ENCODE measurements around the gene FKBP6. TPM values are rescaled to one million over a fixed set of nuclear protein-coding genes. Genes with fewer than 3 reads are reported as not detected.

FKBP6 gene
- polyA plus RNA-seq, 1 donor from 2014 or later, result not detected

DNA sequence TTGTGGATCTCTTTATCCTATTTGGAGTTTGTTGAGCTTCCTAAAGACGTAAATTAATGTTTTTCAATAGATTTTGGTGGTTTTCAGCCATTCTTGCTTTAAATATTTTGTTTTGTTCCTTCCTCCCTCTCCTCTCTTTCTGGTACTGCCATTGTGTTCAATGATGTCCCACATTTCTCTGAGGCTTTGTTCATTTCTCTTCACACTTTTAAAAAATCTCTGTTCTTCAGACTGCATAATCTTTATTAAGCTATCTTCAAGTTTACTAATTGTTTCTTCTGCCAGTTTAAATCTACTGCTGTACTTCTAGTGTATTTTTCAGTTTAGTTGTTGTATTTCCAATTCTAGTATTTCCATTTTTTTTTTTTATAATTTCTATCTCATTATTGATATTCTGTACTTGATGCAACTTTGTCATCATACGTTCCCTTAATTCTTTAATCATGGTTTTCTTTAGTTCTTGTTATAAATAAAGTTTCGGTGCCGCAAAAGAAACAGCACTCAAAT is 60.0 kb downstream of the FKBP6 start:
- no peak overlapping the region for H3K27ac ChIP-seq (ENCODE audit: low read length)
- H3K9me2 ChIP-seq (ENCODE audit: insufficient read depth, low read length), result no peaks in the 10 kb centered on the region
- H3F3A ChIP-seq (ENCODE audit: insufficient read depth, low read length, poor library complexity, severe bottlenecking), result no peaks in the 10 kb centered on the region
- H4K20me1 ChIP-seq (ENCODE audit: insufficient read depth), result no peaks in the 10 kb centered on the region
- no peak for TF ChIP-seq CTCF (IDR thresholded peaks at IDR 0.05; ENCODE audit: poor library complexity, severe bottlenecking)
- no peak for TF ChIP-seq EZH2 (IDR thresholded peaks at IDR 0.05; ENCODE audit: borderline replicate concordance, insufficient read depth, low read length, poor library complexity, severe bottlenecking)
- TF ChIP-seq MXI1 (conservative IDR thresholded peaks at IDR 0.05; ENCODE audit: poor library complexity, severe bottlenecking), result no peak
- TF ChIP-seq TAF1 (IDR thresholded peaks at IDR 0.05; ENCODE audit: low read depth), result no peak
- no peak for TF ChIP-seq POLR2AphosphoS5 (IDR thresholded peaks at IDR 0.05)
- no peak for TF ChIP-seq SMC3 (conservative IDR thresholded peaks at IDR 0.05; ENCODE audit: poor library complexity)
- TF ChIP-seq, protein P1, sequence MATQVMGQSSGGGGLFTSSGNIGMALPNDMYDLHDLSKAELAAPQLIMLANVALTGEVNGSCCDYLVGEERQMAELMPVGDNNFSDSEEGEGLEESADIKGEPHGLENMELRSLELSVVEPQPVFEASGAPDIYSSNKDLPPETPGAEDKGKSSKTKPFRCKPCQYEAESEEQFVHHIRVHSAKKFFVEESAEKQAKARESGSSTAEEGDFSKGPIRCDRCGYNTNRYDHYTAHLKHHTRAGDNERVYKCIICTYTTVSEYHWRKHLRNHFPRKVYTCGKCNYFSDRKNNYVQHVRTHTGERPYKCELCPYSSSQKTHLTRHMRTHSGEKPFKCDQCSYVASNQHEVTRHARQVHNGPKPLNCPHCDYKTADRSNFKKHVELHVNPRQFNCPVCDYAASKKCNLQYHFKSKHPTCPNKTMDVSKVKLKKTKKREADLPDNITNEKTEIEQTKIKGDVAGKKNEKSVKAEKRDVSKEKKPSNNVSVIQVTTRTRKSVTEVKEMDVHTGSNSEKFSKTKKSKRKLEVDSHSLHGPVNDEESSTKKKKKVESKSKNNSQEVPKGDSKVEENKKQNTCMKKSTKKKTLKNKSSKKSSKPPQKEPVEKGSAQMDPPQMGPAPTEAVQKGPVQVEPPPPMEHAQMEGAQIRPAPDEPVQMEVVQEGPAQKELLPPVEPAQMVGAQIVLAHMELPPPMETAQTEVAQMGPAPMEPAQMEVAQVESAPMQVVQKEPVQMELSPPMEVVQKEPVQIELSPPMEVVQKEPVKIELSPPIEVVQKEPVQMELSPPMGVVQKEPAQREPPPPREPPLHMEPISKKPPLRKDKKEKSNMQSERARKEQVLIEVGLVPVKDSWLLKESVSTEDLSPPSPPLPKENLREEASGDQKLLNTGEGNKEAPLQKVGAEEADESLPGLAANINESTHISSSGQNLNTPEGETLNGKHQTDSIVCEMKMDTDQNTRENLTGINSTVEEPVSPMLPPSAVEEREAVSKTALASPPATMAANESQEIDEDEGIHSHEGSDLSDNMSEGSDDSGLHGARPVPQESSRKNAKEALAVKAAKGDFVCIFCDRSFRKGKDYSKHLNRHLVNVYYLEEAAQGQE (IDR thresholded peaks at IDR 0.05; ENCODE audit: borderline replicate concordance), result no peak
- TF ChIP-seq EP300 (conservative IDR thresholded peaks at IDR 0.05; ENCODE audit: poor library complexity, severe bottlenecking), result no peak
- TF ChIP-seq RAD21 (conservative IDR thresholded peaks at IDR 0.05), result no peak
- H3K4me2 ChIP-seq (ENCODE audit: low read length), result no peak overlapping the region
- no peaks in the 10 kb centered on the region for H3K27me3 ChIP-seq (ENCODE audit: insufficient read depth, low read depth, low read length)
- H3K4me3 ChIP-seq (ENCODE audit: low read length), result no peak overlapping the region
- H3K9ac ChIP-seq (ENCODE audit: low read length), result no peak overlapping the region
- no peak overlapping the region for H2AFZ ChIP-seq (ENCODE audit: low read depth, low read length)
- no peaks in the 10 kb centered on the region for H3K79me2 ChIP-seq (replicated peaks; ENCODE audit: insufficient read depth, low read length)
- H3K36me3 ChIP-seq (ENCODE audit: insufficient read depth, low read length), result no peaks in the 10 kb centered on the region
- no peaks in the 10 kb centered on the region for H3K9me3 ChIP-seq (ENCODE audit: low read length)

DNA sequence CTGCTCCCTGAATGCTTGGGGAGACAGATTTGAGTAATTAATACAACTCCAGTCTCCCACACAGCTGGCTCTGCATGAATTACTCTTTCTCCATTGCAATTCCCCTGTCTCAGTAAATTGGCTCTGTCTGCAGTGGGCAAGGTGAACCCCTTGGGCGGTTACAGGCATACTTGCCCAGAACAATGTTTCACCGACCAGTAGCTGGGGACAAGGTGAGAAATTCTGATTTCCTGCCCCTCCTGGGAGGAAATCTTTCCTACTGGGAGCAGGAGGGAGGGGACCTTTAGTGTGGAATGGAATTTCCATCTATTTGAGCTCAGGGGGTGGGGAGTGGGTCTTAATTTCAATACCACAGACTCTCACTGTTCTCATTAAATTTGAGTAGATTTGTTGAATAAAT is 63.4 kb downstream of the FKBP6 start:
- no peaks in the 10 kb centered on the region for H3K9me2 ChIP-seq (ENCODE audit: insufficient read depth, low read length)
- no peak for TF ChIP-seq RAD21 (conservative IDR thresholded peaks at IDR 0.05)
- no peak for TF ChIP-seq POLR2AphosphoS5 (IDR thresholded peaks at IDR 0.05)
- no peak for TF ChIP-seq CTCF (IDR thresholded peaks at IDR 0.05; ENCODE audit: poor library complexity, severe bottlenecking)
- TF ChIP-seq TAF1 (IDR thresholded peaks at IDR 0.05; ENCODE audit: low read depth), result no peak
- no peak for TF ChIP-seq SMC3 (conservative IDR thresholded peaks at IDR 0.05; ENCODE audit: poor library complexity)
- no peak for TF ChIP-seq EP300 (conservative IDR thresholded peaks at IDR 0.05; ENCODE audit: poor library complexity, severe bottlenecking)
- H3K36me3 ChIP-seq (ENCODE audit: insufficient read depth, low read length), result no peaks in the 10 kb centered on the region
- H4K20me1 ChIP-seq (ENCODE audit: insufficient read depth), result no peaks in the 10 kb centered on the region
- no peaks in the 10 kb centered on the region for H3K79me2 ChIP-seq (replicated peaks; ENCODE audit: insufficient read depth, low read length)
- no peaks in the 10 kb centered on the region for H3K27me3 ChIP-seq (ENCODE audit: insufficient read depth, low read depth, low read length)
- H2AFZ ChIP-seq (ENCODE audit: low read depth, low read length), result no peak overlapping the region
- H3K9me3 ChIP-seq (ENCODE audit: low read length), result no peaks in the 10 kb centered on the region
- H3K4me3 ChIP-seq (ENCODE audit: low read length), result no peak overlapping the region
- no peak overlapping the region for H3K9ac ChIP-seq (ENCODE audit: low read length)
- no peaks in the 10 kb centered on the region for H3F3A ChIP-seq (ENCODE audit: insufficient read depth, low read length, poor library complexity, severe bottlenecking)
- no peak overlapping the region for H3K4me2 ChIP-seq (ENCODE audit: low read length)
- H3K27ac ChIP-seq (ENCODE audit: low read length), result no peak overlapping the region

Measured in neural cell (in vitro differentiated cells).